Measurements from ENCODE around the gene TELO2.

The TELO2 gene

GRCh38 chr16:1557576-1557975 lies 64.4 kb downstream of the TELO2 start:
- FAIRE-seq: no peak
- no peak for TF ChIP-seq POLR2A (IDR thresholded peaks at IDR 0.05; ENCODE audit: low read depth, low read length)
- DNase-seq (ENCODE audit: insufficient read length, low spot score): no peak

DNA sequence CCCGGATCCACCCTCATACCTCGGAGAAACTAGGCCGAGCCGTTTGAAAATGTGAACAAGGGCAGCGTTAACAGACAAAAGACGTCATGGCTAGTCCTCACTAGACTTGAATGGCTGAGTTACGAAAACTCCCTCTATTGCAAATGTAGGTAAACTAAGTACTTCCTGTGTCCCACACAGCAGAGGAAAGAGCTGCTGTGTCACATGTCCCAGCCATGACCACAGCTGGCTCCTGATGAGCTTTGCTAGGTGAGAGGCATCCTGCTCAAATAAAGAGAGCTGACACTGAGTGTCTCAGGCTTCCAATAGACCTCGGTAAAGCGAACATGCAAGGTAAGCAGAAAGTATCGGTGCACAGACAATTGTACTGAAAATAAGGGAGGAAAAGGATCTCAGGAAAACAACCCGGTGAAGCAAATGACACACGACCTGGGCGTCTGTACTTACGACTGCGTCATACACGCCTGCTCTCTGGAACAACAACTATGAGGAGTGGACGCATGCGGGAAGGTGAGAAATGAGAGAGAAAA lies 66.4 kb downstream of the TELO2 start:
- DNase-seq (ENCODE audit: insufficient read length, low spot score) (no peak), FAIRE-seq (no peak)
- no peak for TF ChIP-seq POLR2A (IDR thresholded peaks at IDR 0.05; ENCODE audit: low read depth, low read length)
